ENCODE data around the gene C19orf73. TPM values are rescaled to one million over a fixed set of nuclear protein-coding genes. Genes with fewer than 3 reads are reported as not detected.

The C19orf73 gene
- total RNA-seq, 4 donors from 2014 or later: 1.8 TPM; not detected in 3

GRCh38 chr19:49120868-49121267 is 1.9 kb upstream of the C19orf73 start:
- 80 to 89% methylated on average over 2 of the region's 2 CpGs for WGBS, 2 donors (ENCODE audit: low coverage in 1 of 2)

DNA sequence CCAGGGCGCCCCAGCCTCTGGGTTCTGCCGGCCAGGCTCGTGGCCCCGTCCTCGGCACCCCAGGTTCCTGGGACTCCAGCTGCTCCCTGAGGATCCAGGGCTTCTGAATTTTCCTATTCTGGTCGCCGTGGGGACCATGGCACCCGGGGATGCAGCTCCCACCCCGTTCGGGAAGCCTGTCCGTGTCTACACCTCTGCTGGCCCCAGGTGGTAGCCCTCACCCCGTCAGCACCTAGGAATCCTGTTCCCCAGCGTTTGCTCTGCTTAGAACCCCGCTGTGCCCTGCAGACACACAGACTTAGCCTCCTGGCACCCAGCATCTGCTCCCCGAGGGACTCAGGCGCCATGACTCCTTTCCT is 1.4 kb upstream of the C19orf73 start:
- Histone ChIP-seq H3K27me3 (no peaks in the 10 kb centered on the region), H3K9me3 (no peaks in the 10 kb centered on the region), H3K4me1 (peaks cover 4 to 36% (median 20%) of the 10 kb centered on the region in 3 donors), H3K27ac (peak overlapping the region in 1 of 4 donors; percentile 92), H3K4me3 (peak overlapping the region in 1 of 2 donors; percentile 75), H3K36me3 (no peaks in the 10 kb centered on the region)
- ATAC-seq: no peak
- WGBS, 2 donors (ENCODE audit: low coverage in 1 of 2): 28% methylated on average over 6 of the region's 16 CpGs; no CpG with 5 or more reads in 1 of the 2 donors
- no peak for TF ChIP-seq POLR2A (IDR thresholded peaks at IDR 0.05)

More at GRCh38 chr19:49120868-49121267, 1.9 kb upstream of the C19orf73 start:
- H3K9me3 ChIP-seq: no peaks in the 10 kb centered on the region
- H3K4me1 ChIP-seq: peaks cover 4 to 33% (median 20%) of the 10 kb centered on the region in 3 donors
- ATAC-seq: no peak
- TF ChIP-seq EP300 (IDR thresholded peaks at IDR 0.05) (no peak), POLR2A (IDR thresholded peaks at IDR 0.05) (no peak), POLR2AphosphoS5 (IDR thresholded peaks at IDR 0.05) (no peak)
- TF ChIP-seq, protein P1, sequence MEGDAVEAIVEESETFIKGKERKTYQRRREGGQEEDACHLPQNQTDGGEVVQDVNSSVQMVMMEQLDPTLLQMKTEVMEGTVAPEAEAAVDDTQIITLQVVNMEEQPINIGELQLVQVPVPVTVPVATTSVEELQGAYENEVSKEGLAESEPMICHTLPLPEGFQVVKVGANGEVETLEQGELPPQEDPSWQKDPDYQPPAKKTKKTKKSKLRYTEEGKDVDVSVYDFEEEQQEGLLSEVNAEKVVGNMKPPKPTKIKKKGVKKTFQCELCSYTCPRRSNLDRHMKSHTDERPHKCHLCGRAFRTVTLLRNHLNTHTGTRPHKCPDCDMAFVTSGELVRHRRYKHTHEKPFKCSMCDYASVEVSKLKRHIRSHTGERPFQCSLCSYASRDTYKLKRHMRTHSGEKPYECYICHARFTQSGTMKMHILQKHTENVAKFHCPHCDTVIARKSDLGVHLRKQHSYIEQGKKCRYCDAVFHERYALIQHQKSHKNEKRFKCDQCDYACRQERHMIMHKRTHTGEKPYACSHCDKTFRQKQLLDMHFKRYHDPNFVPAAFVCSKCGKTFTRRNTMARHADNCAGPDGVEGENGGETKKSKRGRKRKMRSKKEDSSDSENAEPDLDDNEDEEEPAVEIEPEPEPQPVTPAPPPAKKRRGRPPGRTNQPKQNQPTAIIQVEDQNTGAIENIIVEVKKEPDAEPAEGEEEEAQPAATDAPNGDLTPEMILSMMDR (IDR thresholded peaks at IDR 0.05): no peak
- H3K27me3 ChIP-seq: no peaks in the 10 kb centered on the region
- H3K4me3 ChIP-seq: no peak overlapping the region
- no peak overlapping the region for H3K27ac ChIP-seq
- H3K36me3 ChIP-seq: no peaks in the 10 kb centered on the region

DNA sequence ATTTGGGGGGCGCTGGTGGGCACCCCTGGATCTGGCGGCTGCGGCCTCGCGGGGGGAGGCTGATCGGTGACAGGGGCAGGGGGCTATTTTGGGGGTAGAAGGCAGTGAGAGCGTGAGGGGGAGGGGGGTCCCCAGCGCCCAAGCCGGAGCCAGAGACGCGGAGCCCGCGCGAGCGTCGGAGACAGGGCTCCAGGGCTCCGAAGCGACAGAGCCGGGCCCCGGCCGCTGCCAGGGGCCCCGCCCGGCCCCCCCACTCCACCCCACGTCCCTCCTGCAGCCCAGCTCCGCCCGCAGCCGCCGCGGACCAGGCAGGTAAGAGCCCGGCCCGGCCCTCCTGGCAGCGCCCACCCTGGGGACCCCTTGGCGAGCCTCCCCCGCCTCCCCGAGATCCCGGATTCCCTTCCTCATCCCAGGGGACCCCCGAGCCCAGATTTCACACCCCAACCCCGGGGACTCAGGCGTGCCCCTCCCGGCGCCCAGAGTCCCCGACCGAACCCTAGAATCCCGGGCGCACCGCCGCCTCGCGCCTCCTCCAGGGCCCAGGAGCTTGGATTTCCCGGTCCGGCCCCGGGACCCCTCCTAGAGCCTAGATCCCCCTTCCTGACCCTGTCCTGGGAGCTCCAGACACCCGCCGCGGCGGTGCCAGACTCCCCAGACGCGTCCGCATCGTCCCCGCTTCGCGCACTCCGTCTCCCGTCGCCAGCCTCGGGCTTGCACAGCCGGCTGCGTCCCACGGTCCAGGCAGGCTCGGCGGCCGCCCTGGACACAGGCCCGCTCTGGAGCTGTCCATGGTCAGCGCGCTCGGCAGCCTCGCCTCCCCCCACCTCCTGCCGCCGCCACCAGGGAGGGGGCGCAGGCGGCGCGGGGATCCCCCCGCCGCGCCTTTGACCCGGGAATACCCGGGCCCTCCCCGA is 725 bp upstream of the C19orf73 start, which contains the start of gene PPFIA3:
PPFIA3 (plus strand) TSS at position 134 of the 914 bp plus-strand sequence. CDS start 8,330 bp downstream, outside the sequence.
- Histone ChIP-seq H3K27me3 (no peaks in the 10 kb centered on the region), H3K9me3 (no peaks in the 10 kb centered on the region), H3K27ac (peak within 1 kb of the TSS; percentile 73 to 99 (median 95)), H3K4me1 (peaks cover 4 to 42% (median 20%) of the 10 kb centered on the region in 3 donors), H3K36me3 (no peaks in the 10 kb centered on the region), H3K4me3 (peak within 1 kb of the TSS; percentile 51 to 75)
- 0% methylated on average over 1 of the region's 90 CpGs; no CpG with 5 or more reads in 1 of the 2 donors for WGBS, 2 donors (ENCODE audit: low coverage in 1 of 2)
- peak; percentile 35 for ATAC-seq
- TF ChIP-seq POLR2AphosphoS5 (IDR thresholded peaks at IDR 0.05): no peak
- TF ChIP-seq, protein P1 (IDR thresholded peaks at IDR 0.05): peak in 1 of 4 experiments; percentile 4

DNA sequence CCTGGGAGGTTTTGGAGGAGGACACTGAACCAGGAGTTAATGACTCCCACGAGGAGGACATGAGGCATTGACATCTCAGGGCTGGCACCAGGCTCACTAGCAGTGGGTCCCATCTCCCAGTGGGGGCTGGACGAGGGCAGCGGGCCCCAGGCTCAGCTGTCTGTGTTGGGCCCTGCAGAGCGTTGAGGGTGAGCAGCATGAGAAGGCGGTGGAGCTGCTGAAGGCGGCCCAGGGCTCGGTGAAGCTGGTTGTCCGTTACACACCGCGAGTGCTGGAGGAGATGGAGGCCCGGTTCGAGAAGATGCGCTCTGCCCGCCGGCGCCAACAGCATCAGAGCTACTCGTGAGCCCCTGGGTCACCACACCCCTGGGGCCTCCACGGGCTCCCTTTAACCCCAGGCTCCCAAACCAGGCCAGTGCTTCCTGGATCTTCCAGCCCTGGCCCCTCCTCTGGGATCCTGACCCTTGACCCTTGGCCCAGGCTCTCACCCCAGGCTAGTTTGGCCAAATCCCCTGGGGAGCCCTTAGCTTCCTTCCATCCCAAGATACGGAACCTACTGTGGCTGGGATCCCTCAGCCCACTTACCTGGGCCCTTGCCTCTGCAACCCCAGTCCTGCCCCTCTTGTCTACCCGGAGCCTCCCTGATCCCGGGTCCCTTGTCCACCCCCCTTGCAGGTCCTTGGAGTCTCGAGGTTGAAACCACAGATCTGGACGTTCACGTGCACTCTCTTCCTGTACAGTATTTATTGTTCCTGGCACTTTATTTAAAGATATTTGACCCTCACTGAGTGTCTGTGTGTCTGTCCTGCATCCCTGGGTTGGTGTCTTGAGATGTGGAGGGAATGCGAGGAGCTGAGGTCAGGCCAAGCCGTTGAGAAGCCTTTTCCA is 1.0 kb downstream of the C19orf73 start:
- no peak for ATAC-seq
- no peaks in the 10 kb centered on the region for H3K36me3 ChIP-seq
- H3K27ac ChIP-seq: peak overlapping the region; percentile 73 to 99 (median 95)
- H3K9me3 ChIP-seq: no peaks in the 10 kb centered on the region
- WGBS, 2 donors (ENCODE audit: low coverage in 1 of 2): 26 to 60% methylated on average over 1 to 8 of the region's 26 CpGs
- H3K4me3 ChIP-seq: peak overlapping the region; percentile 51 to 75
- H3K4me1 ChIP-seq: peaks cover 4 to 56% (median 23%) of the 10 kb centered on the region in 3 donors
- H3K27me3 ChIP-seq: no peaks in the 10 kb centered on the region
- TF ChIP-seq POLR2A (IDR thresholded peaks at IDR 0.05) (no peak), POLR2AphosphoS5 (IDR thresholded peaks at IDR 0.05) (no peak), EP300 (IDR thresholded peaks at IDR 0.05) (no peak)
- TF ChIP-seq, protein P1 (IDR thresholded peaks at IDR 0.05): no peak

DNA sequence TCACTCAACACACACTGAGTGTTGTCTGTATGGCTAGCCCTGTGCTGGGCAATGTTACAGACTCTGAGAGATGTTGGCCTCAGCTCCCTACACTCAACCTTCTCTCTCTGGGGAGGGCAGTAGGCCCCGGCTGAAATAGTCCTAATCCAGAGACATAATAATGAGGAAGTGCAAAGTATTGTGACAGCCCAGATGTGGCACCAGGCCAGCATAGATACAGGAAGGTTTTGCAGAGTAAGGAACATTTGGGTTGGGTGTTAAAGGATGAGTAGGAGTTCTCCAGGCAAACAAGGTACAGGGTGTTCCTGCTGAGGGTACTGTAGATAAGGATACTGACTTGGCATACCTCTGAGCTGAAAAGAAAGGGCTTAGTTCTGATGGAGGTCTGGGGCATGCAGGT is 2.4 kb downstream of the C19orf73 start:
- no peaks in the 10 kb centered on the region for H3K9me3 ChIP-seq
- H3K27ac ChIP-seq: no peak overlapping the region
- no peak for ATAC-seq
- TF ChIP-seq POLR2A (IDR thresholded peaks at IDR 0.05): no peak
- TF ChIP-seq, protein P1 (IDR thresholded peaks at IDR 0.05): no peak
- no peaks in the 10 kb centered on the region for H3K36me3 ChIP-seq
- H3K4me3 ChIP-seq: no peak overlapping the region
- 63% methylated on average over 1 of the region's 1 CpG; no CpG with 5 or more reads in 1 of the 2 donors for WGBS, 2 donors (ENCODE audit: low coverage in 1 of 2)
- H3K4me1 ChIP-seq: peaks cover 4 to 63% (median 23%) of the 10 kb centered on the region in 3 donors
- no peaks in the 10 kb centered on the region for H3K27me3 ChIP-seq
